HG03378 (cell line): ENCODE data around the gene OR5C1.
"Not testable (repeated sequence)": the region's sequence is repeated elsewhere in the genome, so short reads cannot be mapped to it uniquely, and the experiment has no call there.

Experiments used
- ATAC-seq: cut with Tn5 transposase; IDR thresholded peaks from one replicate; pipeline ENCODE4 v1.9.1; 2021; ENCODE audit warnings: mild to moderate bottlenecking, moderate library complexity; ENCODE audit not compliant: unreplicated experiment

Gene OR5C1

DNA sequence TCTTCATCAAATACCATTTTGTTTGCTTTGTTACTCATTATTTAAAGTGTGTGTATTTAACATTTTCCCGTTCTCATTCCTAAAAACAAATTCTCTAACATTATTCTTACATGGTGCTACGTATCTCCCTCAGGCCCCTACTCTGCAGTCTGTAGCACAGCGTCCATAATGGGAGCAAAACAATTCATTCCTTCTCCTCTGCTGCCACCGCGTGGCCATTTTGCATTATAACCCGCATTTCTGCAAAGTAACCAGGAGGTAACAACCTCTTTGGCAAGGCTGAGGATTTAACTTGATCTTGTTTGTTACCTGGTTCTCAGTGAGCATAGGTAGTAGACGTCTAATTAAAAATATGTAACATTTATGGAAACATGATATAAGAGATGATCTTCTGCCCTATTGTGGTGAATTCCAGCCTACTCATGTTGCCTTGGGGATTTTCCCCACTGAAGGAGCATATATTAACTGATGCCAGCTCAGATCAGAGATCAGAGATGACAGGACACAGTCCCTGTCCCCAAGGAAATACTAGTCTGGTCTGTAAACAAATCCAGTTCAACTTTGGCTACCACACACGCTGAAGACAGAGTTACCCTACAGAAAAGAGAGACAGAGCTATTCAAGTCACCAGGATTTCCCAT, 21.7 kb downstream of the OR5C1 start:
- ATAC-seq: peak; percentile 88

DNA sequence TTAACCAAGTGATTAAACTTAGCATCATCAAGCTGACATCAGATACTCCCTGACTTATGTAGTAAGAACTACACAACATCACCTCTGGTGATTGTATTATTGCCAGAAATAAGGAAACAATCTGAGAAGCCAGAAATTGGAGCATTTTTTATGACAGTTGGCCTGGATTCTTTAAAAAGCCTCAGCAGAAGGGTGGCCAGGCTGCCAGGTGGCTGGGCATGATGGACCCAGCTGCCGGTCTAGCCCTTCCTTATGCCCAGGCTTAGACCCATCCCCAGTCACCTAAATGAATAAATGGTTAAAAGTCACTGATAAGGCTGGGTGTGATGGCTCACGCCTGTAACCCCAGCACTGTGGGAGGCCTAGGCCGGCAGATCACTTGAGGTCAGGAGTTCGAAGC, 24.0 kb downstream of the OR5C1 start:
- no peak for ATAC-seq

DNA sequence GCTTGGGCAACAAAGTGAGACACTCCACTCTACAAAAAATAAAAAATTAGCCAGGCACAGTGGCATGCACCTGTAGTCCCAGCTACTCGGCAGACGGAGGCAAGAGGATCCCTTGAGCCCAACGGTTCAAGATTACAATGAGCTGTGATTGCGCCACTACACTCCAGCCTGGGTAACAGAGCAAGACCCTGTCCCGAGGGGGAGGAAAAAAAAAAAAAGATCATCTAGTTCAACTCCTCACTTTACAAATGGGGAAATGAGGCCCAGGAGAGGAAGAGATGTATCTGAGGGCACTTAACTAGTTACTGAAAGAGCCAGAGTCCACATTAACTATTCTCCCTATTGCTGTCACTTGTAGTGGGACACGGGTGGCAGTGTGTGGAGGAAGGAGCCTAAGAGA, 25.8 kb downstream of the OR5C1 start:
- no peak for ATAC-seq

DNA sequence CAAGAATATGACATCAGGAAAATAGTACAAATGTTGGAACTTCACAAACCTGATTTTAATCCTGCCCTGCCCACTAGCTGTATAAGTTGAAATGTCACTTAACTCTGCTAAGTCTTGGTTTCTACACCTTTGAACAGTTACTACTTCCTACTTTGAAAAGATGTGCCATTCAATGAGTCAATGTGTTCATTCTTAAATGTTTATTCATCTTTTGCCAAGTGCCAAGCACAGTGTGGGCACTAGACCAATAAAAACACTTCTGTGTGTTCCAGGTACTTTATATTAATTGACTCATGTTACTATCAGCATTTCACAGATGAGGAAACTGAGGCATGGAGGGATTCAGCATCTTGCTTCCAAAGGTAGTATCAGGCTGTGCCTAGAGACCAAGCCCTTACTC, 26.8 kb downstream of the OR5C1 start:
- ATAC-seq: no peak

DNA sequence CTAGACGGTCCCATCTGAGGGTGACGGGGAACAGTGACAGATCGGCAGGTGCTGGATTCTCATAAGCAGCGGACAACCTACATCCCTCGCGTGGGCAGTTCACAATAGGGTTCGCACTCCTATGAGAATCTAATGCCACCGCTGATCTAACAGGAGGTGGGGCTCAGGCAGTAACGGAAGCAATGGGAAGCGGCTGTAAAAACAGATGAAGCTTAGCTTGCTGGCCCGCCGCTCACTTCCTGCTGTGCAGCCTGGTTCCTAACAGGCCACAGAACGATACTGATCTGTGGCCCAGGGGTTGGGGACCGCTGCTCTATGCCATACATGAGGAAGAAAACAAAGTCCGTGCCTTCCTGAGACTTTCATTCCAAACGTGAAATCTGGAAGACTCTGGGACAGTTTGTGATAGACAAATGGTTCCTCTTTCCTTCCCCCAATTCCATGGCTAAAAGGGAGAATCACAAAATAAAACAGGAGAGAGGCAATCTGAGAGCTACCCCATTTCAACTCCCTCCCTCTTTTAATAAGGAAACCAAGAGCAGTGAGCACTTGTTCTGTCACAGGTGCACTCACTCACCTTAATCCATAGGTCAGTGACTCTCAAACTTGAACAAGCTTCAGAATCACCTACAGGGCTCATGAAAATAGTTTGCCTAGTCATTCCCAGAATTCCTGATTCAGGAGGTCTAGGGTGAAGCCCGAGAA, 27.6 kb downstream of the OR5C1 start:
- no peak for ATAC-seq

DNA sequence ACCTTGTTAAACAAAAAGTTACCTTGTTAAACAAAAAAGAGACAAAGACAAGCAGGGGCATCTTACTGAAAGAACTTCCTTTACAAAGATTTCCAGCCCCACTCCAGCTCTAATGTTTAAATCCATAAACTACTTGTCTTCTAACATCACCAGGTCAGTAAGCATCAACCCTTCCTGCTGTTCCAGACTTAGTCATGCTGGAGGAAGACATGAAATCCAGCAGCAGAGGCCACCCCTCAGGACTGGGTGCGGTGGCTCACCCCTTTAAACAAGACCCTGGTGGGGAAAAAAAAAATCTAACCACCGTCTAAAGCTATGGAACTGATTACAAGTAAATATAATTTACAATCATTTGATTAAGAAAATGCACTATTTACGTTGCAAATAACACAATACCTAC, 30.6 kb downstream of the OR5C1 start:
- no peak for ATAC-seq

DNA sequence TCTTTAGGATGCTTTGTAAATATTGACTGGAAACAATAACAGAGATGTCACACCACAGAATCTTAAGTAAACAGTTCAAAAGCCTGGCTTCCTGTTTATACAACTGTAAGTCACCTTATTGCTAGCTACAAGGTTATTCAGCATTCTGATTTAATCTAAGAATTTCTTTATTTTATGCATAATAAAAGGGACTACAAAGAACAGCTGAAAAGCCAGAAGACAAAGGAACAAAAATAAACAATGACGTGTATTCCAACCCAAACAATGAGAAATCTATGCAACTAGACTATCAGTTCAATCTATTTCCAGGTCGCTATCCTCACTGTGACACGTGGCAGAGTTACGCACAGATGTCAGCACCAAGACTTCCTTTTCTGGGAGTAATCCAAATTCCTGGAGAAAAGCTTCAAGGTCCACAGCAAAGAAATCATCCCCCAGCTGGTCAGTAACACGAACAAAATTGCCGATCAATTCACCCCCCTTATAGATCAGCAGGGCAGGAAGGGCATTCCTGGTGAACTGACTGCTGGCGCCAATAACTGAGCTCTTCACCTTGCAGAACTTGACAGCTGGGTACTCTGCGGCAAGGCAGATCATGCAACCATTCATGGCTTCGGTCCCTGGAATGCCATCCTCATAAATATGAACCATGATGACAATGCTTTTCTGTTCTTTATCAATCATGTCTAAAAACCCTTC, 31.2 kb downstream of the OR5C1 start:
- ATAC-seq: no peak

DNA sequence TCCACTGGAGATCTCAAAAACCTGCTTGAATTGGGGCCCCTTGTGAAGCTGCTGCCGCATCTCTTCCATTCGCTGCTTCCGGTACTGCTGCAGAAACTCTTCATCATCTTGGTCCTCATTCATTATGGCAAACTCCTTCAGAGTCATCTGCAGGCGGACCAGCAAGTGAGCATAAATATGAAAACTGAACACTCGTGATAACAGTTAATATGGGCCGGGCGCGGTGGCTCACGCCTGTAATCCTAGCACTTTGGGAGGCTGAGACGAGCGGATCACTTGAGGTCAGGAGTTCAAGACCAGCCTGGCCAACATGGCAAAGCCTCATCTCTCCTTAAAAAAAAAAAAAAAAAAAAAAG, 31.7 kb downstream of the OR5C1 start:
- no peak for ATAC-seq

DNA sequence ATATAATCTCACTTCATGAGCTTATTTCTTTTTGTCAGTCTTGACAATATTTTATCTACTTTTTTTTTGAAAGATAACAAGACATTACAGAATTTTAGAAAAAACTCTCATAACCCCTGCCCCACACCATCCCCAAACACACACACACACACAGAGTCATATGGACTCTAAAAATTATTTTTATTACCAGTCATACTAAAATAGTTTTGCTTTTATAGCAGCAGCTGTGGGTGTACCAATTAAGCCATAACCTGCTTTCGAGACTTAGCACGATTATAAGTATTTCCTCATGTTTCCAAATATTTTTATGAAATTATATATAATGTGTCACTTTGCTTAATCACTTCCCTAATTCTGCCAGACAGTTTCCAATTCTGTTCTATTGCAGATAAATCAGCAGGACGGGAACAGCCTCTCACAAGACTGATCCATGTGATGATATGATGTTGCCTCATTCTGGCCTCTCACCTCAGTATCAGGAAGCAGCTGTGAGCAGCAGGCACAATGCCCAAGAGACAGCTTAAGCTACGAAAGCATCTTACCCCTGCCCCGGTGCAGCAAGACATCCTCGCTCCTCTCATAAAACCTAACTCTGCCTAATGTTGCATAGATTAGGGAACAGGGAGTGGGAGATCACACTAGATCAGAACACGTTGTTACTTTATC, 32.7 kb downstream of the OR5C1 start:
- no peak for ATAC-seq

DNA sequence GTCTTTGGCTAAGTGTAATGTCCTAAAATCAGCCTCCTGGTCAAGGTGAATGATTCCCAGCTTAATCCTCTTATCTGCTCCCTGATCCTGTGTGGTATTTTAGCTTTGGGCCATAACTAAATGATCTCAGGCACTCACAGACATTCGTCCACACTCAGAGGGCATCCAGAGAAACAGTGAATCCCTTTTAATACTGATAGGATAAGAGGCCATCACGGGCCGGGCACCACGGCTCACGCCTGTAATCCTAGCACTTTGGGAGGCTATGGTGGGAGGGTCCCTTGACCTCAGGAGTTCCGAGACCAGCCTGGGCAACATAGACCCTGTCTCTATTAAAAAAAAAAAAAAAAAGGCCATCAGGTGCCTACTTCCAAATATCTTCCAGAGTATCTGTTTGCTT, 33.3 kb downstream of the OR5C1 start:
- no peak for ATAC-seq

DNA sequence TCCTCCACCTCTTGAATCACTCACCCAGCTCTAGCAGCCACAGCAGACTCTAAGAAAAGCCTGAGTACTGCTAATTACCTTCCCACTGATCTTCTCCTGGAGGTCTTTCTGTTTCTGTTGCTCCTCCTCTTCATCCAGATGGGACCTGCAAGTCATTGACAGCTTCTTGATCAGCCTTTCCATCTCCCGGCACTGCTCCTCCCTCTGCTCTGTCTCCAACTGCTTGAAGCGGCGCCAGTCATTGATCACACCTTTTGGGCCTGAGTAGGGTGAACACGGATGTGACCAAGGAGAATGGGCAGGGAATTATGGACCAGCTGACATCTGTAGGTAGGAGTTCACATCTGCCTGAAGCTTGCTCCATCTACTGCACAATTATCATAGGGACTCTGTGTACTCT, 34.2 kb downstream of the OR5C1 start:
- ATAC-seq: no peak

DNA sequence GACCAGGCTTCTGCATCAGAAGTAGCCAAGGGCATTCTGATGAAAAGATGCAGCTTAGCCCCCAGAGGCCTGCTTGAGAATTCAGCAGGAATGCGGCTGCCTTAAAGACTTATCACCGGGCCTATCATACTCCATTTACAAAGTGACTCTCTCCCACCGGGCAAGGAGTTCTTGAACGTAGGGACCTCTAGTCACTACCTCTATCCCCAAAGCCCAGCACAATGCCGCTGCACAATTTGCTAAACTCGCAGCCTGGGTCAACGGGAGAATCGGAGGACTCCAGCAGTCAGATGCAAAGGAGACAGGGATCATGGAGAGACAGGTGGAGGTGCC, 39.0 kb downstream of the OR5C1 start:
- peak; percentile 32 for ATAC-seq

DNA sequence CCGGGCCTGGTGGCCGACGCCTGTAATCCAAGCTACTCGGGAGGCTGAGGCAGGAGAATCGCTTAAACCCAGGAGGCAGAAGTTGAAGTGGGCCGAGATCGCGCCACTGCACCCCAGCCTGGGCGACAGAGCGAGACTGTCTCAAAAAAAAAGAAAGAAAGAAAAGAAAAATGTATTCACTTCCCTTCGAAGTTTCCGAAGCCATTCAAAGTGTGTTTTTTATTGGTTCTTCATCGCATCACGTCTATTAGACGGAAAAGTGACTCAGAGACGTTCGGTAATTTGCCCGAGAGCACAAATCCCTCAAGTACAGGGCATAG, 40.2 kb downstream of the OR5C1 start:
- not testable (repeated sequence) for ATAC-seq

DNA sequence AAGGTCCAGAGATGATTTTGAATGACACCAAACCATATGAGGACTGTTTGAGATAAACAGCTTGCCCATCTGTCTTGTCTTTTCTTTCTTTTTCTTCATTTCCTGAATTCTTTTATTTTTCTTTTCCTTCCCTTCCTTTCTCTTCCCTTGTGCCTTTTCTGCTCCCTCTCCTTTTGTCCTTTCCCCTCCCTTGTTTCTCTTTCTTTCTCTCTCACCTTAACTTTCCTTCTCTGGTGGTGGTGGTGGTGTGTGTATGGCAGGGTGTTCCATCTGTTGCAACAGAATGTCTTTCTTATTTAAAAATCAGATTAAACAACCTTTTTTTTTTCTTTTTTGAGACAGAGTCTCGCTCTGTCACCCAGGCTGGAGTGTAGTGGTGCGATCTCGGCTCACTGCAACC, 43.5 kb downstream of the OR5C1 start:
- ATAC-seq: no peak

DNA sequence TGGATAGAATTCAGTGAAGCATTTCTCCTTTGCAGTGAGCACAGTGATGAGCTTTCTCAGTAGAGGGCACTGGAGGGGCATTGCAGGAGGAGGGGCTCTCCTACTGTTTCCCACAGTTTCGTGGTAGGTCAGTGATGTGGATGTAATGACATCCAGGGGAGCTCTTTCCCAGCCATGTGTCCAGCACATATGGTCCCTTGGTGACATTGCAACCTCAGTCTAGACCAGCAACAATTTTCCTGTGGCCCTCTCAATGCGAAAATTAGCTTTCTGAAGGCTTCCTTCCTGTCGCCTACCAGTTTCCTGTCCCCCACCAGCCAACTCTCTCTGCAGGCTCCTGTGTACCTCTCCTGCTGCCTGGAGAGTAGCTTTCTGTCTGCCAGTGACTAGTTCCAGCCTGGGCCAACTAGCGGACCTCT, 46.6 kb downstream of the OR5C1 start:
- ATAC-seq: no peak

DNA sequence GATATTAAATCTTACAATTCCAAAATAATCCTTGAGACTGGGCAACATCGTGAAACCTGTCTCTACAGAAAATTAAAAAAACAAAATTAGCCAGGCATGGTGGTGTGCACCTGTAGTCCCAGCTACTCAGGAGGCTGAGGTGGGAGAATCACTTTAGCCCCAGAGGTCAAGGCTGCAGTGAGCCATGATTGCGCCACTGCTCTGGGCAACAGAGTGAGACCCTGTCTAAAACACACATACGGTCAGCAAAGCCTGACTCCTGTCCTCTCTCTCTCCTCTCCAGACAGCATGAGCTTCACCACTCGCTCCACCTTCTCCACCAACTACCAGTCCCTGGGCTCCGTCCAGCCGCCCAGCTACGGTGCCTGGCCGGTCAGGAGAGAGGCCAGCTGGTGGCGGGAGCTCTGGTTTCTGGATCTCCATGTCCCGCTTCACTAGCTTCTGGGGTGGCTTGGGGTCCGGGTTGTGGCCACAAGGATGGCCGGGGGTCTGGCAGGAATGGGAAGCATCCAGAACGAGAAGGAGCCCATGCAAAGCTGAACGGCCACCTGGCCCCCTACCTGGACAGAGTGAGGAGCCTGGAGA, 48.6 kb downstream of the OR5C1 start:
- ATAC-seq: no peak

DNA sequence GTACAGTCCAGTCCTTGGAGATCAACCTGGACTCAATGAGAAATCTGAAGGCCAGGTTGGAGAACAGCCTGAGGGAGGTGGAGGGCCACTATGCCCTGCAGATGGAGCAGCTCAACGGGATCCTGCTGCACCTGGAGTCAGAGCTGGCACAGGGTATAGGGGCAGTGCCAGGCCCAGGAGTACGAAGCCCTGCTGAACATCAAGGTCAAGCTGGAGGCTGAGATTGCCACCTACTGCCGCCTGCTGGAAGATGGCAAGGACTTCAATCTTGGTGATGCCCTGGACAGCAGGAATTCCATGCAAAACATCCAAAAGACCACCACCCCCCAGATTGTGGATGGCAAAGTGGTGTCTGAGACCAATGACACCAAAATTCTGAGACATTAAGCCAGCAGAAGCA, 49.7 kb downstream of the OR5C1 start:
- not testable (repeated sequence) for ATAC-seq
